COLO668 (cell line): ENCODE results near the gene SSRP1.

Source experiments
- DNase-seq: peaks from one replicate; lab custom pipeline; 2025; ENCODE audit not compliant: unreplicated experiment; lab: John Stamatoyannopoulos, UW

Gene SSRP1

DNA sequence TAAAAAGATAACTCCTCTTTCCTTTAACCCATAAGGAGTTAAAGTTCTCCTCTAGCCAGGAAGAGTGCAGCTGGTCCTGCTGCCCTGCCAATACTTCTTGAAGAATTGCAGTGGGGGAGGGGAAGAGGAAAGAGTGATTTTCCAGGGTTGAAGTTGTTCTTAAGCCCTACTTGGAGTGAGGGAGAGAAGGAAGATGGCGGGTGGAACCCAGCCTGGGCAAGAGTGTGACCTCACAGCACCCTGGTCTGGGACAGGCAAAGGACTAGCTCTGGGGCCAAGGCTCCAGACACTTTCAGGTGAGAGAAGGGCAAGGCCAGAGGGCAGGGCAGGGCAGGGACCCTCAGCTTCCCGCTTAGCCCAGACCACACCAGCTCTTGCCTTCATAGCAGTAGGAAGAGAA, 17.5 kb downstream of the SSRP1 start:
- no peak for DNase-seq

DNA sequence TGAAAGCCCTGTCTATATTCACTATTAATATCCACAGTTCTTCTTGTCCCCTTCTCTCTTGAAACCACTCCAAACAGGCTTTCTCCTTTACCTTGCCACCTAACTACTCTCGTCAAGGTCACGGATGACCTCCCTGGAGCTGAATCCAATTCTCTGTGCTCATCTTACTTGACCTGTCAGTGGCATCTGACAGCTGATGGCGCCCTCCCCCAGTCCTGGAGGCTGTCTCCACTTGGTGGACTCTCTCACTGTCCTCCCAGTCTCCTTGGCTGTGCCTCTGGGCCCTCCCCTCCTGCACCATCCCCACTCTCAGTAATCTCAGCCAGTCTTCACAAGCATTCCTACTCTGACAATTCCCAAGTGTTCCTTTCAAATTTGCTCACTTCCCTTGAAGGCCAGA, 19.7 kb downstream of the SSRP1 start:
- DNase-seq, result no peak

DNA sequence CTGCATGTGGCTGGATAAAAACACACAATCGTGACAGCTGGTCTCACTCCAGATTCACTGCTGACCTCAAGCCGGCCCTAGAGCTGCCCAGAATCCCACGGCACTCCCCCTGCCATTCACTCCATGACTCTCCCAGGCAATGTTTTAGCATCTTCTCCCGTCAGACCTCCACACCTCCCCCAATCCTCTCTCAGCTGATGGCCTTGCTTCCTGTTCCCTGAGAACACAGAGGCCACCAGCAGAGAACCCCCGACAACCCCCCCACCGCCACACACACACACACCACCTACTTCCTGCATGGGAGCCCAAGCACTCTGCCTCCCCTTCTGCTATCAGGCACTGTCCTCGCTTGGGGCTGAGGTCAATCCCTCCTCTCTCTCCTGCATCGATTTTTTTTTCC, 20.2 kb downstream of the SSRP1 start:
- peak; percentile 7 for DNase-seq

DNA sequence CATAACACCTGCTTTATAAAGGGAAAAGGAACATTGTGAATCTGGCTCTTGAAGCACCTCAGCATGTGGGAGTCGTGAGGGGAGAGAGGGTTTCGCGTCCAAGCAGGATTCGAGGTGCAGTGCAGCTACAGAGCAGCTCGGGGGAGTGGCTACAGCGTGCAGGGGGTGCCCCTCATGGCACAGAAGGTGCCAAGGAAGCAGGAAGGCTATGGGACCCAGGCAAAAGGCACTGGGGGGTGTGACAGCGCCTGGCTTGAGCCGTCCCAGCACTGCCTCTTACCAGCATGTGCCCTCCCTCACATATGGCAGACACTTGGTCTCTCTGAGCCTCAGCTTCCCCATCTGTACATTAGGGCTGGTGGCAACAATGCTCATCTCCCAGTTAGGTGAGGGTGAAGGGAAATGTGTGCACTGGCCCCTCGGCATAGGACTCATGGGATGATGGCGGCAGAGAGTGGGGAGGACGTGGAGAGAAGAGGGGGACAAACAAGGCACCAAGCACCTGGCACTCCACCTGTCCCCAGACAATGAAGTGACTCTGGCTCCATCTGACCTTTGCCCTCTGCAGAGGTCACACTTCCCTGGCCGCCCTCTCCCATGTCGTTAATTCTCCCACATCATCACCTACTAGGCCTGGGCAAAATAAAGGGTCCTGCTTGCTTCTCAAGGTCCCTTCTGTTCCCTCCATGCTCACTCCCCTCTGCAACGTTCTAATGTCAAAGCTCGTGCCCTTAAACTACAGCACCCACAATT, 21.3 kb downstream of the SSRP1 start:
- DNase-seq, result no peak

DNA sequence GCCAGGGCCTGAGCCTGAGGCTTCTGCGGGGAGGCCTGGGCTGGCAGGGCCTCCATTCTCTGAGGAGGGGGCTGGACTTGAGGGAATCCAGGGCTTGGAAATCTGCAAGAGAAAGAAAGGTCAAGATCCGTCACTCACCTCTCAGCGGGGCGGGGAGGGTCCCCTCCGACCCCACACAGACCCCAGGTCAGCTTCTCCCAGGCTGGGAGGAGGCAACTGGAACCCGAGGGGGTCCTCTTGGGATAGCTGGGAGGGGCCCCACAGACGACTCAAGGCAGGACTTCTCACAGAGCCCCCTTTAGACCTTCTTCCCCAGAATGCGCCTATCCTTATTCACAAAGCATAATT, 21.9 kb downstream of the SSRP1 start:
- DNase-seq, result no peak

DNA sequence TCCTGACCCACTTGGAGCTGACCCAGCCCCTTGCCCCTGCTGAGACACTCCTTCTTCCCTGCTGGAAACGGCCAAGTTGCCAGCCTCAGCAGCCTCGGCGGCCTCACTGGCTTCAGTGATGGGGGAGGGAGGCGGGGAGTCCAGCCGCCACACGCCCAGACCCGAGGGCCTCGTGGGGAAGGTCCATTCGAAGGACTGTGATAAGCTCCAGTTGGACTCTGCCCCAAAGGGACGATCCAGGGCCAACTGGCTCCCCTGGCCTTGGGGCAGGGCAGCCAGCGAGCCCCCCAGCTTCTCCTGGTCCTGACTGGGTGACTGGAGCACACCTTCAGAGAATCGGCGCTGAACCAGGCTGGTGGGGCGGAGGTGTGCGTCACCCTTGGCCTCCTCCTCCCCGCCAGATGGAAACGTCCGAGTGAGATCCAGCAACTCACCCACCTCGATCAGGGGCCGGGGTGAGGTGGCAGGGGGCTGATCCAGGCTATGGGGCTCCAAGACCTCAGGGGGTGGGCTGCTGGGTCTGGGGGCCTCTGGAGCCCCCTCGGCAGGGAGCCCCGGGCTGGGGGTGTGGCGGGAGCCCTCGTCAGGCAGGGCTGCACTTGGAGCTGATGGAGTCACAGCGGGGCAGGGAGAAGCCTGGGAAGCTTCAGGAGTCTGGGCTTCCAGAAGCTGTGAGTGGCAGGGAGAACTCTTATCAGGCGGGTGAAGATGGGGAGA, 22.5 kb downstream of the SSRP1 start:
- no peak for DNase-seq

DNA sequence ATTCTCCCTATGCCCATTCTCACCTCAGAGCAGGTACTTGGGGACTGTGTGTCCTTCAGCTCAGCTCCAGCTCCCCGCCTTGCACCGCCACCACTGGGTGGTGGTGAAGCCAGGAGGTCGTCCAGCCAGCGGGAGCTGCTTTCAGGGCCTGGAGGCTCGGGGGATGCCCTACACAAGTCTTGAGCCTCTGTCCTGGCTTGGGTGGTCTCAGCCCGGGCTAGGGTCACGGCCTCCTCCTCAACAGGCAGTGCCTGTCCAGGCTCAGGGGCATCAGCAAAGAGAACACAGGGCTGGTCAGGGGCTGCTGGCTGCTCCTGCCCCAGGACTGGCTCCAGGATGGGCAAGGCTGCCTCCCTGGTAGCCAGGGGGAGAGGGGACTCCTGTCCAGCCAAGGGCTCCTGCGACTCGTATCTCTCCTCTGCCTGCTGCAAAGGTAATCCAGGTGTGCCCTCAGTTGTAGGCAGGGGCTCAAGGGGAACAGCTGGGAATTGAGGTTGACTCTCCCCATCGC, 23.1 kb downstream of the SSRP1 start:
- DNase-seq, result no peak

DNA sequence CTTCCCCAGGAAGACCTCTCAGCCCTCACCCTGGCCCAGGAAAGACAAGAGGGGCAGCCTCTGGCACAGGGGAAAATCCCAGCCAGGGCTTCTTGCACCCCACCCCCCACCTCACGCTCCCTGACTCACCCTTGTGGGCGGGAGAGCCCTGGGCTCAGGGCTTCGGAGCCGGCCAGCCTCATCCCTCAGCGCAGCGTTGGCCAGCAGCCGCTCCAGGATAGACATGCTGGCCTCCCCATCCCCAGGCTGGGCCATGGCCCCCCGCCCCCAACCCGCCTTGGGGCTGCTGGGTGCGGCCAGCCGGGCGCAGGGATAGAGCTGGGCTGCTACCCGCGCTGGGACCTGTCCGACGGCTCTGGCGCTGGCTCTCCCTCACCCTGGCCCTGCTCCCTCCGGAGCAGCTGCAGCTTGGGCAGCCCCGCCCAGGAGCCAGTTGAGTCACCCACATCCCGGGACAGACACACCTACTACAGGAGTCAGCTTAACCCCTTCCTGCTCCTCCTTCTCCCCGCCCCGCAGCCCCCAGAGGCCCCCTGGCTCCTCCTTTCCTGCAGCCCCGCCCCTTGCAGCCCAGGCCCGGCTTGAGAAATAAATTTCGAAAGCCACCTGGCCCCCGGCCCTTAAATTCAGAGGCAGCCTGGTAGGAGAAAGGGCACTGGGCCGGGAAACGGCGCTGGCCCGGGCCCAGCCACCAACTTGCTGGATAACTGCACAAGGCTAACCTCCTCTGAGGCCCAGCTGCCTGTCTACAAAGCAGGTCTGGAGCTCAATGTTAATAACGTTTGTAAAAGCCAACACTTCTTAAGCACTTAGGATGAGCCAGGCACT, 24.4 kb downstream of the SSRP1 start:
- DNase-seq, result peak; percentile 90

DNA sequence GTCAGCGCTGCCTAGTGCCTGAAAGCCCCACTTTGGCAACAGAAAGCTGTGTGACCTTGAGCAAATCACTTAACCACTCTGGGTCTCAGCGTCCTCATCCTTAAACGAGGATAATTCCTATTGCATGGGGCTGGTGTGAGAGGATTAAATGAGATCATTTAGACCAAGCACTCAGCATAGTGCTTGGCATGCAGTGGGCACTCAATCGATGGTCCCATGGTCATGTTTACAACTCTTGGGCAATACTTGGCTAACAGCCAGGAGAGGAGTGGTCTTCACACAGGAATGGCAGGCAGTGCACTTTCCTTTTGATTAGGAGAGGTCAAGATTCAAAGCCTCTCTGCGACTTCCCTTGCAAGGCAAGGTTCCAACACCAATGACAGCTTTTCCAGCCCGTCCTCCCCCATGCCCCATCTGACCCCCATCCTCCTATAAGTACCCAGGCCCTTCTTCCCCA, 25.0 kb downstream of the SSRP1 start:
- DNase-seq, result peak; percentile 43

DNA sequence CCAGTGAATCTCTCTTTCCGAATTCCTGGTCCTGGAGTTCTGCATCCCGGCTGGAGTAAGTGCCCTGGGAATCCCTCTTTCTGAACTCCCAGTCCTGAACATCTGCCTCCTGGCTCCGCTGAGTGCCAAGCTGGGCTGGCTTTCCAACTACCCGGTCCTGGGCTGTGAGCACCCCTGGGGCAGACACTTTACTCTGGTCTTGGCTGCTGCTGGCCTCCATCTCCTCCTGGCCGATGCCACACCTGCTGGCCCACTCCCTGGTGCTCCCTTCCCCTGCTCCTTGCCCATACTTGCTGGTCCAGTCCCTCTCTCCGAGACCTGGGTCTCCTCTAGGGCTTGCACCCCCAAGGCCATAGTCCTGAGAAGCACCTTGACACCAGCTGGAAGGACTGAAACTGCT, 25.6 kb downstream of the SSRP1 start:
- no peak for DNase-seq

DNA sequence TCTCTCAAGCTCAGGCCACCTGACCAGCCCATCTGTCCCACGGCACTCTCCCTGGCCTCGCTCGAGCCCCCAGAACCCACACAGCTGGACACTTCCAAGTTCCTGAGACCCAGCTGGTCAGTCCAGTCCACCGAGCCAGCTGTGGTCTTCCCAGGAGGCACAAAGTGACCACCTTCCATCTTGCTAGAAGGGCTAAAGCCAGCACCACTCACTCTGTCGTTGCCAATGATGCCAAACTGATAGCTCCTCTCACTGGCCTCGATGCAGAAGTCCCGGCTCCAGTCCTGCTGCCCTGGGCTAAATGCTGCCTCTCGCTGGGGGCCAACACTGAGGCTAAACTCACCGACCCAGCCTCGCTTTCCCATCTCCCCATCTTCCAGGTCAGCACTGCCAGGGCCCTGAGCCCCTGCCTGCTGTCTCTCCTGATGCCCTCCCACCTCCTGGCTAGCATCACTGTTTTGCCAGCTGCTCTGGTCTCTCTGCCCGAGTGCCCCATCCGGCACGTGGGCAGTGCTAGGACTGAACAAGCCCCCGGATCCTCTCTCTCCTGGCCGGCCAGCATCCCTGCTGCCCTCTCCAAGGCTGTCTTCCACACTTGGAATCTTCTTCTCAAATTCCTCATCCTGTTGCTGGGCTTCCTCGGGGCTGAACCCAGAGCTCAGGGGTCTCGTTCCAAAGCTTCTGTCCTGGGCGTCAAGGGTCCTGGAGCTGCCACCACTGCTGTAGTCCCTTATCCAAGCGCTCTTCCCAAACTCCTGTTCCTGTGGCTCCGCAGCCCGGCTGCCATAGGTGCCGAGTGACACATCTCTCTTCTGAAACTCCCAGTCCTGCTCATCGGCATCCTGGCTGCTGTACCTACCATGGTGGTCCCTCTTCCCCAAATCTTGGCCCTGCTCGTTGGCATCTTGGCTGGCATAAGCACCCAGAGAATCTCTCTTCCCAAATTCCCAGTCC, 26.3 kb downstream of the SSRP1 start:
- DNase-seq, result no peak

DNA sequence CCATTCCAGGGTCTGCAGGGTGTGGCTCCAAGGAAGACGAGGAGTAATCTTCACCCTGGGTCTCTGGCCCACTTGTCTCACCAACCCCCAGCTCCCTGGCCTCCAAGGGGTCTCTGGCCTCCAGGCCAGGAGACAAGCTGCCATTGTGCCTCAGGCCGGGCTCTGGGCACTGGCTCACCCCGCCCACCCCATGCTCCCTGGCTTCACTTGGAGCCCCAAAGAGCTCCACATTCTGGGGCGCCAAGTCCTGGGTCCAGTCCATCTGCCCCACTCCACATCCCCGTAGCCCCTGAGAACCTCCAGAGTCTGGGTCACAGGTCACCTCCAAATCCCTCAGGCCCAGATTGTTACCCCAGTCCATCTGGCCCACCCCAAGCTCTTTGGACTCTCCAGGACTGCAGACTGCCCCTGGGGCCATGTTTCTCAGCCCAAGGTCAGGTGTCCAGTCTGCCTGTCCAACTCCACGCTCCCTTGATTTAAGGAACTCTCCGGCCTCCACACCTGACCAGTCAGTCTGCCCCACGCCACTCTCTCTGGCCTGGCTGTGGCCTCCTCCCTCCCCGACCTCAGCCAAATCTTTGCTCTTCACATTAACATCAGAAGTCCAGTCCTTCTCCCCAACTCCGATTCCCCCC, 27.1 kb downstream of the SSRP1 start:
- no peak for DNase-seq

DNA sequence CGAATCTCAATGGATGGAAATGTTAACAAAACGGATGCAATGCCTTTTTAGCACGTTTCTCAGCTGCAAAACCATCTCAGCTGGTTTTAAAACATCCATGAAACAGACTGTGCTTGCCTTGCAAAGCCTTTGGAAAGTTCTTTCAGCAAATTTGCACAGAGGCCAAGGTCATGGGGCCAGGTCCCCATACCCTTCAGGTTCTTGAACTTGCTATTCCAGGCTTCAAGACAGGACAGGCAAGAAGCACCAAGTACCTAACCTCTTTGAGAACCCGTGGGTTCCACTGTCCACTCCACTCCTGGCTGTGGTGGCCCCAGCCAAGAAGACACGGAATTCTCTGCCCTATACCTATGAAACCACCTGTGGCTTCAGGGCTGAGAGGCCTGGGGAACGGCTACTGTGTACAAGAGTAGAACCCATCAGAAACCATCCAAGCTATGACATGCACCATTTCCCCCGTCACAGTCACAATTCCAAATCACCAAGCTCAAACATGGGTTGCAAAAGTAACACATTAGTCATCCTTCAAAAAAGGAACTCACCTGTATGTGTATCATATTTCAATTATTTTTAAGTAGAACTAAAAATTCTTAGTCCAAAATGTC, 27.9 kb downstream of the SSRP1 start:
- peak; percentile 5 for DNase-seq

DNA sequence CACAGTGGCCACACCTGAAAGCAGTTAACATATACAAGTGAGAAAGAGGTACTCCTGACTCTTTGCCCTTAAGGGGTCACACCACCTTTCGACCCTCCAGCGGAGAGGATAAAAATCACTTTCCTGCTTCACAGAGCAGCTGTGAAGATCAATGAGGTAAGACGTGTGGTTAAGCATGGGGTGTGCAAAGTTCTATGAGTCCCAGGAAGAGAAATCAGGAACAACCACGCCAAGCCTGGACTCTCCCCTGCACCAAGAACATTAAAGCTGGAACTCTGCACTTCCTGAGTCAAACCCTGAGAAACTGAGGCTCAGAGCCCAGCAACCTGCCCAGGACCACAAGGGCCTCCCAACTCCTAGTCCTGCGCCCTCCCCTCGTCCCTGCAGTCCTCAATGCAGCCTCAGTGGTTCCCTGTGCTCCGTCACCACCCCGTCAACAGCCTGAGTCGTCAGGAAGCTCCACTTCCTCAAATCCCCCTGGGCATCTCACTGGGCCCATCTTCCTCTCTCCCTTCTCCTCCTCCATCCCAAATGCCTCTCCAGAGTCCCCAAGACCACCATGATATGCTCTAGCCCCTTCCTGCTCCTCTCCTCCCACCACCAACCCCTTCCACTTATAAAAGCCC, 28.6 kb downstream of the SSRP1 start:
- DNase-seq, result no peak

DNA sequence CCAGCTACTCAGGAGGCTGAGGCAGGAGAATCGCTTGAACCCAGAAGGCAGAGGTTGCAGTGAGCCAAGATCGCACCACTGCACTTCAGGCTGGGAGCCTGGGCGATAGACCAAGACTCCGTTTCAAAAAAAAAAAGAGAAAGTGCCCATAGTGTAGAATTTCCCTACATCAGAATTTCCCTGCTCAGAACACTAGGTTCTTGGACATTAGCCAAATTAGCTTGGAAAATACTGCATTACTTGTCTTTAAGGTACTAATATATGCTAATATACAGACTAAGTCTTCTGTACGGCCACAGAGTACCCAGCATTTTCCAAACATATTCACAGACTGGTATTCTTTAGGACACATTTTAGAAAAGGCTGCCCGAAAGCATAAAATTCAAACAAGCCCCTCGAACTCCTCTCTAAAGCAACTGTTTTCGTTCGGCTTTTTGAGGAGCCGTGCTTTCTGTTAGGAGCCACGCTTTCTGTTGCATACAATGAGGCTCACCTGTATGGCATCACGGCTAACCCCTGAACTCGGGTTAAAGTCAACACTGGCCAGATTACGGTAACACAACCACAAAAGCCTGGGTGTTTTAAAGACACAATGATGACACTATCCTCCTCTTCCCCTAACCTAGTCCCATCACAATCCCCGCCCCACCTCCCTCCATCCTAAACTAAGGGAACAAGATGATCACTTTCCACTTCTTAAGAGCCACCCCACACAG, 29.4 kb downstream of the SSRP1 start:
- DNase-seq, result peak; percentile 19

DNA sequence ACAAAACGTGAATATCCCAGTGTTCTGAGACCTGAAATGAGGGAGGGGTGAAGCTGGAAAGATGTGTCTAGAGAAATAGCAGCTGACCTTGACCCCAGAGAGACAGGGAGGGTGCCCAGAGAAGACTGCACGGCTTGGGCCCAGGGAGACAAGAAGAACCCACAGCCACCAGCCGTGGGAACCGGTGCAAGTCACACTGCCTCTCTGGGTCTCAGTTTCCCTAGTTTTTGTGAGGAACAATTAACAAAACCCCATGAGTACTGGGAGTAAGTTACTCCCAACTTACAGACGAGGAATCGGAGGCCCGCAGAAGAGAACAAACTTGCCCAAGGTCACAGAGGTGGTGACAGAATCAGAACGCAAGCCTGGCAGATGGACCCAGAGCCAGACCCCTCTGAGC, 30.2 kb downstream of the SSRP1 start:
- no peak for DNase-seq

DNA sequence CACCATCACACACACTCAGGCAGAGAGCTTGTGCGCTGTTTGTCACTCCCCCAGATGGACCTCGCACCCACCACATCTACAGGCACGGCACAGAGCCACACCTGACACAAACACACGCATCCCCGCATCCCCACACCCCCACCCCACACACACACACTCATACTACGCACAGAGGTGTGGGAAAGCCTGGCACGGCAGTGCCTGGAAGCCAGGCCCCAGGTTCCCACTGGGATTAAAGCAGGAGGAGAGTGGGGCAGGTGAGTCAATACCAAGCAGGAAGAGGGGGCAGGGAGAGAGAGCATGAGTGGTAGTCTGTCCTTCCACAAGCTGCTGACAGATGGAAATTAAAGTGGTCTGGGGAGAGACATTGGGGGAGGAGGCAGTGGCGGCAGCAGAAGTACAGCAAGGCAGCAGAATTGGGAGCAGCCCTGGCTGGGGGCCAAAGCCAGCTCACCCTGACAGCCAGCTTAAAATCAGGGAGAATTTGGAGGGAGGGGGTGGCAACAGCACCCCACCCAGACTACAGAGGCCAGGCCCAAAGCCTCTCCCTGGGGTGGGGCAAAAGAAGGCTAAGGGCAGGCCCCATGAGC, 31.6 kb downstream of the SSRP1 start:
- peak; percentile 82 for DNase-seq
